Activated naive CD4-positive, alpha-beta T cell treated with anti-CD3 and anti-CD28 coated beads, Interleukin-2, amount 50 U/mL, for 24 hours (primary cell): ENCODE results near the gene NCKAP5.

Experiments used
- H3K27ac Mint-ChIP-seq: one replicate; pipeline ENCODE4 v1.8.0; 2021; ENCODE audit warnings: mild to moderate bottlenecking, mixed read lengths
- H3K27me3 Mint-ChIP-seq: one replicate; pipeline ENCODE4 v1.8.0; 2021; ENCODE audit warnings: mixed read lengths
- H3K36me3 Mint-ChIP-seq: one replicate; pipeline ENCODE4 v1.8.0; 2021; ENCODE audit warnings: mixed read lengths
- H3K4me1 Mint-ChIP-seq: one replicate; pipeline ENCODE4 v1.8.0; 2021; ENCODE audit warnings: mixed read lengths
- H3K4me3 Mint-ChIP-seq: one replicate; pipeline ENCODE4 v1.8.0; 2021; ENCODE audit warnings: mild to moderate bottlenecking, mixed read lengths
- H3K9me3 Mint-ChIP-seq: one replicate; pipeline ENCODE4 v1.8.0; 2021; ENCODE audit warnings: mixed read lengths

NCKAP5 gene

DNA sequence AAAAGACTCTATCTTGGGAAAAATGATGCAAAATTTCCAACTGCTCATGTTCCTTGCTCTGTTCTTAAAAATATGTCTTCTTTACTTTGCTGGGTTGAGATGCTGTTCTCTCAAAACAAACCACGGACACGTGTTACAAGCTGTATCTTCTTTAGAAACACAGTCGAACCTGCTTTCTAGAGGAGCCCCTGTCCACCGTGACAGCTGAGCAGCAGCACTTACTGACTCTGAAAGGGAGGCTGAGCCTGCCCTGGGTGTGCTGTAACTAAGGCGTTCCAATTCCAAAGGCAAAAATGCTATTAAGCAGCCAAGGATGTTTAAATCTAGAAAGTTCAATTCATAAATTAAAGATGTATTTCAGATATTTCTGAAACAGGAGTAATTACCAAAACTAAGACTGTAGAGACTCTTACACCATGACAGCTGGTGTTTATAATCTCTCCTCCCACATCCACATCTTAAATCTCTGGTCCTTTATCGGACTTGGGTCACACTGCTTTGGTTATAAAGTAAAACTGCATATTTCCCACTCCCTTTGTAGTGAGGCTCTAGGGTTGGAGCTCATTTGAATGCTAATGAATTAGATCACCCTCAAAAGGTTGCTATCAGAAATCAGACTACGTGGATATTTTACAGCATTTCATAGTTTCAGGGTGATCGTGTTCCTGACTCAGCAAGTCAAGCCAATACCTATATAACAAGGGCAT lies 617.1 kb downstream of the NCKAP5 start:
- Mint-ChIP-seq H3K4me3 (no peak overlapping the region), H3K4me1 (no peaks in the 10 kb centered on the region), H3K9me3 (no peaks in the 10 kb centered on the region), H3K27ac (no peak overlapping the region), H3K27me3 (no peaks in the 10 kb centered on the region), H3K36me3 (no peaks in the 10 kb centered on the region)

DNA sequence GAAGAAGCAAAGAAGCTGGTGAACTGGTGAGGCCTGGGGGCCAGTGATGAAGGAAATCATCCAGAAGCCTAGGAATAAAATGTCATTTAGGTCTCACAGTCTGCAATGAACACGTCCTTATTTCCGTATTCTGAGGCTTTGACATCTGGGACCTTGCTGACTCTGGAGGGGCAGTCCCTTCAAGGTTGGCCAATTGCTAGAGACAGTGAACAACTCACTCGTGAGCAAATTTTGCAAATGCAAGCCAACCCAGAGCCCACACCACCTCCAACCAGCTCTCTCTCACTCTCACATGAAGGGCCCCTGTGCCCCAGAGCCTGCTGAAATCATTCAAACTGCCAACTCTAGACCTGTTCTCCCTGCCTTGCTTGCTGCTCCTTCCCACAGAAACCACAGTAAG lies 619.2 kb downstream of the NCKAP5 start:
- H3K27me3 Mint-ChIP-seq, result no peaks in the 10 kb centered on the region
- no peaks in the 10 kb centered on the region for H3K9me3 Mint-ChIP-seq
- H3K4me1 Mint-ChIP-seq, result no peaks in the 10 kb centered on the region
- H3K27ac Mint-ChIP-seq, result no peak overlapping the region
- no peaks in the 10 kb centered on the region for H3K36me3 Mint-ChIP-seq
- no peak overlapping the region for H3K4me3 Mint-ChIP-seq

DNA sequence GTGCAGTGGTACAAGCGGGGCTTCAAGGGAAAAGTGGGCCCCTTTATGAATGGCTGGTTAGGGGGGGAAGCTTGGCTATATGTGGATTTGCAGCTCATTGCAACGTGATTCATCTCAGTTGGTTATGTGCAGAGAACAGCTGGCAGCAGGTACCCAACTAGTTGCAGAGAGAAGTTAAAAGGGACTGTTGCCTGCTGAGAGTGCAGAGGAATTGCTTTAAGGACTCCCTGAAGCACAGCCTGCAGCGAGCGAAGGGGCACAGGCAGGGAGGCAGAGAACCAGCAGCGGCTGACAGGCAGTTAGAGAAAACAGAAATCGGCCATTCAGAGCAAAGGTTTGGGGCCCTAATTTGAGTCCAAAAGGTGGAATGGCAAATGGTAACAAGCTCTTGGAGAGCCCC lies 620.1 kb downstream of the NCKAP5 start:
- no peaks in the 10 kb centered on the region for H3K4me1 Mint-ChIP-seq
- no peak overlapping the region for H3K27ac Mint-ChIP-seq
- H3K27me3 Mint-ChIP-seq, result no peaks in the 10 kb centered on the region
- H3K4me3 Mint-ChIP-seq, result no peak overlapping the region
- H3K9me3 Mint-ChIP-seq, result no peaks in the 10 kb centered on the region
- H3K36me3 Mint-ChIP-seq, result no peaks in the 10 kb centered on the region

- no peaks in the 10 kb centered on the region for H3K9me3 Mint-ChIP-seq
- H3K27ac Mint-ChIP-seq, result no peak overlapping the region
- no peaks in the 10 kb centered on the region for H3K4me1 Mint-ChIP-seq
- no peak overlapping the region for H3K4me3 Mint-ChIP-seq
- no peaks in the 10 kb centered on the region for H3K36me3 Mint-ChIP-seq
- H3K27me3 Mint-ChIP-seq, result no peaks in the 10 kb centered on the region
These were observed 624.4 kb downstream of the NCKAP5 start for GRCh38 chr2:132943829-132944228.

DNA sequence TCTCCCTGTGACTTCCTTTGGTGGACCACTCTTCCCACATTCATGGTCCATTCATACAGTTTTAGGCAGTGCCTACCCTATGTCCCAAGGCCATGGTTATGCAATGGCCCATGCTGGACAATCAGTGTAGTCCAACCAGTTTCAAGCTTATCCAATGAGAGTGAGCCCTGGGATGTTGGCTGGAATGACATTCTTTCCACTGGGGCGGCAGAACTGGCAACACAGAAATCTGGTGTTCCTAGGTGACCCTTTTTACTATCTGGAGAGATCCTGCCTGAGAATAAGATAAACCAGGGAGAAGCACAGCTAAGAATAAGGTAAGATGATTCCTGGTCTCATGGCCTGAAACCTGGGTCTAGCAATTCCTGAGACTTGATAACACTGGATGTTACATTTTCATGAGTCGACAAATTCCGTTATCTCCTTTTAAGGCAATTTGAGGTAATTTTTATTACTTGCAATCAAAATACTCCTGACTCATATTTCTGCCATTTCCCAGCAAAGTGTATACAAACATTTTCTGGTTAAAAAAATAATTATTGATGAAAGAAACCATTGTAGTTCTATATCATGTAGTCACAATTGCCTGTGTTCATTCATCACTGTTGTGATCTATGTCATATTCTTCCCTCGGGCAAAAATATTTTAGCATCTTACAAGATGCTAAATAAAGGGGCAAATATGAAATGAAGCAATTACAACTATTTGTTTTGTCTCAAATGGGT lies 626.8 kb downstream of the NCKAP5 start:
- Mint-ChIP-seq H3K36me3 (no peaks in the 10 kb centered on the region), H3K4me1 (no peaks in the 10 kb centered on the region), H3K4me3 (no peak overlapping the region), H3K9me3 (no peaks in the 10 kb centered on the region), H3K27ac (no peak overlapping the region), H3K27me3 (no peaks in the 10 kb centered on the region)

GRCh38 chr2:132937629-132938028 lies 630.6 kb downstream of the NCKAP5 start:
- H3K4me3 Mint-ChIP-seq, result no peak overlapping the region
- no peaks in the 10 kb centered on the region for H3K36me3 Mint-ChIP-seq
- no peaks in the 10 kb centered on the region for H3K27me3 Mint-ChIP-seq
- H3K27ac Mint-ChIP-seq, result no peak overlapping the region
- no peaks in the 10 kb centered on the region for H3K4me1 Mint-ChIP-seq
- no peaks in the 10 kb centered on the region for H3K9me3 Mint-ChIP-seq

DNA sequence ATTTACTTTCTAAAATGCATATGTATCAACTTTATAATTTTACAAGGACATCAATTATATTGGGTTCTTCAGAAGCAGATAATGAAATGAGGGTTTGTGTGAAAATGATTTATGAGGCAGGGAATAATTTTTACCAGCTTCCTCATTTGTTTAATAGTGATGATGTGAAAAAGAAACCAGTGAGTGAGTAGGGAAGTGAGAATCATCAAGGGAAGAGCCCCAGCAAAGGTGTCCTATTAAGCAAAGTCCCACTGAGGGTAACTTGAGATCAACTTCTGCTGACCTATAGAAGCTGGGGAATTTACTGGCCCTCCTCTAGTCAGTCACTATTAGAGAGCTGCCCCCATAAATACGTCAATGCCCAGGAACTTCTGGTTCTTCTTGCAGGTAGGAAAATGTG lies 631.5 kb downstream of the NCKAP5 start:
- Mint-ChIP-seq H3K27ac (no peak overlapping the region), H3K9me3 (no peaks in the 10 kb centered on the region), H3K36me3 (no peaks in the 10 kb centered on the region), H3K4me3 (no peak overlapping the region), H3K27me3 (no peaks in the 10 kb centered on the region), H3K4me1 (no peaks in the 10 kb centered on the region)

- H3K27ac Mint-ChIP-seq, result no peak overlapping the region
- no peaks in the 10 kb centered on the region for H3K36me3 Mint-ChIP-seq
- no peaks in the 10 kb centered on the region for H3K4me1 Mint-ChIP-seq
- H3K9me3 Mint-ChIP-seq, result no peaks in the 10 kb centered on the region
- H3K27me3 Mint-ChIP-seq, result no peaks in the 10 kb centered on the region
- no peak overlapping the region for H3K4me3 Mint-ChIP-seq
These were observed 632.0 kb downstream of the NCKAP5 start for GRCh38 chr2:132936261-132936660.

DNA sequence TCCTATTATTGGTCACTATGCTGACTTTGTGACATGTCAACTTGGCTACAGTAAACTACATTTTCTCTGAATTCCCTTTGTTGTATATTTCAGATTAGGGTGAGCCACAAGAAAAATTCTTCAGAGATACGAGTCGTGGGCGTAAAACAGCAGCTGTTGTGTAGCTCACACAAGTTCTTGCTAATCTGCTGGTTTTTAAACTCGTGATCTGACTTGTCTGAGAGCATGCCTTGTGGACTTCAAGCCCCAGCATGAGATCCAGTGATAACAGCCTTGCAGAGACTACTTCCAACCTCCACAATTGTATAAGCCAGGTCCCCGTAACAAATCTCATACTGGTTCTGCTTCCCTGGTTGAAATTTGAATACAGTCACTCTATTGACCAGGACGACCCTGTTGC lies 638.5 kb downstream of the NCKAP5 start:
- no peaks in the 10 kb centered on the region for H3K27me3 Mint-ChIP-seq

GRCh38 chr2:132923787-132924186 lies 644.5 kb downstream of the NCKAP5 start:
- H3K9me3 Mint-ChIP-seq, result peaks cover 9% of the 10 kb centered on the region
- no peaks in the 10 kb centered on the region for H3K36me3 Mint-ChIP-seq
- no peak overlapping the region for H3K27ac Mint-ChIP-seq
- H3K27me3 Mint-ChIP-seq, result no peaks in the 10 kb centered on the region
- no peaks in the 10 kb centered on the region for H3K4me1 Mint-ChIP-seq
- H3K4me3 Mint-ChIP-seq, result no peak overlapping the region

More for the DNA sequence above, 638.5 kb downstream of the NCKAP5 start:
- peaks cover 9% of the 10 kb centered on the region for H3K9me3 Mint-ChIP-seq
- H3K4me1 Mint-ChIP-seq, result no peaks in the 10 kb centered on the region
- H3K4me3 Mint-ChIP-seq, result no peak overlapping the region
- no peaks in the 10 kb centered on the region for H3K36me3 Mint-ChIP-seq
- no peak overlapping the region for H3K27ac Mint-ChIP-seq

GRCh38 chr2:132915812-132916549 lies 652.3 kb downstream of the NCKAP5 start:
- H3K4me1 Mint-ChIP-seq, result no peaks in the 10 kb centered on the region
- H3K27me3 Mint-ChIP-seq, result no peaks in the 10 kb centered on the region
- no peak overlapping the region for H3K27ac Mint-ChIP-seq
- no peaks in the 10 kb centered on the region for H3K36me3 Mint-ChIP-seq
- no peaks in the 10 kb centered on the region for H3K9me3 Mint-ChIP-seq
- no peak overlapping the region for H3K4me3 Mint-ChIP-seq

- H3K36me3 Mint-ChIP-seq, result no peaks in the 10 kb centered on the region
- H3K9me3 Mint-ChIP-seq, result peaks cover 8% of the 10 kb centered on the region
- H3K4me3 Mint-ChIP-seq, result no peak overlapping the region
- no peak overlapping the region for H3K27ac Mint-ChIP-seq
- no peaks in the 10 kb centered on the region for H3K4me1 Mint-ChIP-seq
- peaks cover 2% of the 10 kb centered on the region for H3K27me3 Mint-ChIP-seq
These were observed 656.2 kb downstream of the NCKAP5 start for GRCh38 chr2:132911726-132912724.

DNA sequence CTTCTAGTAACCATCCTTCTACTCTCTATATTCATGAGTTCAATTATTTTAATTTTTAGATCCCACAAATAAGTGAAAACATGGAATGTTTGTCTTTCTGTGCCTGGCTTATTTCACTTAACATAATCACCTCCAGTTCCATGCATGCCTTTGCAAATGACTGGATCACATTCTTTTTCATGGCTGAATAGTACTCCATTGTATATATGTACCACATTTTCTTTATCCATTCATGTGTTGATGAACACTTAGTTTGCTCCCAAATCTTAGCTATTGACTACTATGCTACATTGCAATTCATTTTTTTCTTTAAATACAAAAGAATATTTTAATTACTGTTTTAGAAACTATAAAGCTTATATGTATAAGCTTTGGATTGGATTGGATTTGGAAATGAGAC lies 657.8 kb downstream of the NCKAP5 start:
- peaks cover 21% of the 10 kb centered on the region for H3K9me3 Mint-ChIP-seq
- H3K4me1 Mint-ChIP-seq, result no peaks in the 10 kb centered on the region
- H3K27me3 Mint-ChIP-seq, result peaks cover 2% of the 10 kb centered on the region
- H3K36me3 Mint-ChIP-seq, result no peaks in the 10 kb centered on the region
- no peak overlapping the region for H3K27ac Mint-ChIP-seq
- no peak overlapping the region for H3K4me3 Mint-ChIP-seq

- Mint-ChIP-seq H3K4me3 (no peak overlapping the region), H3K4me1 (no peaks in the 10 kb centered on the region), H3K27me3 (peaks cover 2% of the 10 kb centered on the region), H3K36me3 (no peaks in the 10 kb centered on the region), H3K27ac (no peak overlapping the region), H3K9me3 (peaks cover 24% of the 10 kb centered on the region)
These were observed 658.8 kb downstream of the NCKAP5 start for GRCh38 chr2:132909427-132909826.

DNA sequence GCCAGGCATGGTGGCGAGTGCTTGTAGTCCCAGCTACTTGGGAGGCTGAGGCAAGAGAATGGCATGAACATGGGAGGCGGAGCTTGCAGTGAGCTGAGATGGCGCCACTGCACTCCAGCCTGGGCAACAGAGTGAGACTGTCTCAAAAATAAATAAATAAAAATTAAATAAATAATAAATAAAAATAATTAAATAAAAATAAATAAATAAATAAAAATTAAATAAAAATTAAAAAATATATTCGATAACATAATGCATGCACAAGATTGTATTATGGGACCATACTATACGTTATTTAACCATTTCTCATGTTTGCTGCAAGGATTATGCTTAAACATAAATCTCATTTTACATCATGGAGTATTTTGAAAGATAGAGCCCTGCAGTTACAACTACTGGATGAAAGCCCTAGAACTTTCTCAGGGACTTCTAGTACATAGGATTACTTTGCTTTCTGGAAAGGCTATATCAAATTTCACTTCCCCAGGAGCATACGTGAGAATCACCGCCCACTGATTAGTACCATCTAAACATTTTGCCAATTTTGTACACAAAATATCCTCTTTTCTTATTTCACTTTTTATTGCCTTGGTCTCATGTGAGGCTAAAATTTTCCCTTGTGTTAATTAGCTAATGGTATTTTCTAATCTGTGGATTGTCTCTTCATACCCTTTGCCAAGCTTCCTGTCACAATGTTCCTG lies 664.0 kb downstream of the NCKAP5 start:
- Mint-ChIP-seq H3K27ac (no peak overlapping the region), H3K36me3 (no peaks in the 10 kb centered on the region)

More for the DNA sequence above, 664.0 kb downstream of the NCKAP5 start:
- peaks cover 2% of the 10 kb centered on the region for H3K27me3 Mint-ChIP-seq
- H3K4me3 Mint-ChIP-seq, result no peak overlapping the region
- peaks cover 20% of the 10 kb centered on the region for H3K9me3 Mint-ChIP-seq
- no peaks in the 10 kb centered on the region for H3K4me1 Mint-ChIP-seq
